A549 (cell line): ENCODE measurements around the gene SCUBE1. TPM values are rescaled to one million over a fixed set of nuclear protein-coding genes. Genes with fewer than 3 reads are reported as not detected.

Experiments used
- ATAC-seq, 2 experiments: fragments of 200-7000 bp in 1 of 2; fragments of >200 bp in 1 of 2; cut with Nextera tagmentation in 1 of 2; cut with Tn5 transposase in 1 of 2; 3 replicates each; pipeline versions ENCODE4 v1.8.0 to v1.9.1; 2018 to 2020; ENCODE audit warnings: mild to moderate bottlenecking in 1 of 2, moderate library complexity in 1 of 2
- CTCF ChIA-PET: fragments of 300-600 bp; sonication (Branson Sonifier 250); formaldehyde crosslinking; extraction: SDS; loops from one replicate; lab custom pipeline; 2021; ENCODE audit warnings: antibody characterized with exemption, inconsistent platforms; lab: Yijun Ruan, JAX
- POLR2A ChIA-PET: fragments of 350-600 bp; formaldehyde crosslinking; extraction: SDS; loops from one replicate; lab custom pipeline; 2021; ENCODE audit warnings: antibody characterized with exemption, inconsistent platforms; lab: Yijun Ruan, JAX
- DNase-seq, 2 experiments: peaks; one replicate each; pipeline versions ENCODE4 v3.0.0 to v3.0.0-alpha.2; 2011 to 2016; ENCODE audit warnings: low read depth in 1 of 2, low spot score in 1 of 2
- FAIRE-seq: peaks from 2 replicates; lab custom pipeline; 2011; peaks lifted over from hg19 to GRCh38; lab: Jason Lieb, UNC
- H3K27ac ChIP-seq, 2 experiments: fragments of >200 bp; sonication (Bioruptor Twin); formaldehyde crosslinking; 3 replicates each; pipeline ENCODE4 v1.5.1; 2016 to 2017
- H3K4me1 ChIP-seq: fragments of >200 bp; sonication (Bioruptor Twin); formaldehyde crosslinking; 3 replicates; pipeline ENCODE4 v1.6.1; 2016
- H3K4me2 ChIP-seq: fragments of >200 bp; sonication (Bioruptor Twin); formaldehyde crosslinking; 3 replicates; pipeline ENCODE4 v1.6.1; 2016
- H3K4me3 ChIP-seq: fragments of >200 bp; sonication (Bioruptor Twin); formaldehyde crosslinking; 3 replicates; pipeline ENCODE4 v1.5.1; 2016
- H3K9me3 ChIP-seq: fragments of >200 bp; sonication (Bioruptor Twin); formaldehyde crosslinking; 3 replicates; pipeline ENCODE4 v1.6.1; 2016
- BCL3 ChIP-seq: fragments of >200 bp; sonication (Bioruptor Twin); formaldehyde crosslinking; IDR thresholded peaks from 3 replicates; pipeline ENCODE4 v1.6.1; 2016
- CBX2 ChIP-seq: fragments of 200-600 bp; sonication (generic); IDR thresholded peaks from 2 replicates; pipeline ENCODE4 v1.6.1; 2016; ENCODE audit warnings: low read depth, mild to moderate bottlenecking, borderline replicate concordance
- CEBPB ChIP-seq, 2 experiments: fragments of >200 bp in 1 of 2; sonication (Bioruptor Twin) in 1 of 2; formaldehyde crosslinking in 1 of 2; IDR thresholded peaks; 2 replicates each; pipeline ENCODE4 v1.6.1; 2012 to 2016
- CHD4 ChIP-seq: fragments of 200-600 bp; sonication (generic); IDR thresholded peaks from 2 replicates; pipeline ENCODE4 v1.6.1; 2016; ENCODE audit warnings: antibody characterized with exemption, mild to moderate bottlenecking, borderline replicate concordance
- EP300 ChIP-seq, 2 experiments: fragments of >200 bp; sonication (Bioruptor Twin); formaldehyde crosslinking; IDR thresholded peaks; 2 replicates in 1 of 2; 3 replicates in 1 of 2; pipeline ENCODE4 v1.6.1; 2016 to 2017
- HDAC2 ChIP-seq: fragments of 200-600 bp; sonication (generic); IDR thresholded peaks from 2 replicates; pipeline ENCODE4 v1.6.1; 2016
- HOXB13 ChIP-seq: fragments of 250-450 bp; sonication (Bioruptor Pico); IDR thresholded peaks from 2 replicates; pipeline ENCODE4 v1.5.0; 2020; ENCODE audit warnings: low read depth, mild to moderate bottlenecking, moderate library complexity
- MYC ChIP-seq: IDR thresholded peaks from 2 replicates; pipeline ENCODE4 v1.6.1; 2012; ENCODE audit warnings: mild to moderate bottlenecking, inconsistent platforms, low read length, improper control_type of control experiment, borderline replicate concordance
- NFE2L2 ChIP-seq: fragments of 150-350 bp; conservative IDR thresholded peaks from 2 replicates; pipeline ENCODE4 v1.6.1; 2014; ENCODE audit warnings: low read length
- NR3C1 ChIP-seq: fragments of >200 bp; sonication (Bioruptor Twin); formaldehyde crosslinking; IDR thresholded peaks from 3 replicates; pipeline ENCODE4 v1.6.1; 2017
- PBX3 ChIP-seq: IDR thresholded peaks from 2 replicates; pipeline ENCODE4 v1.6.1; 2012
- POLR2A ChIP-seq: IDR thresholded peaks from 2 replicates; pipeline ENCODE4 v1.6.1; 2012; ENCODE audit warnings: mild to moderate bottlenecking, low read length
- POLR2AphosphoS2 ChIP-seq: conservative IDR thresholded peaks from 2 replicates; pipeline ENCODE4 v1.6.1; 2012; ENCODE audit warnings: low read length, improper control_type of control experiment, inconsistent platforms
- RCOR1 ChIP-seq: fragments of 150-350 bp; IDR thresholded peaks from 2 replicates; pipeline ENCODE4 v1.6.1; 2014; ENCODE audit warnings: antibody characterized with exemption, low read length, low read depth
- USF2 ChIP-seq: fragments of 450-650 bp; IDR thresholded peaks from 2 replicates; pipeline ENCODE4 v1.6.1; 2014; ENCODE audit warnings: antibody characterized with exemption
- ZFP36 ChIP-seq: fragments of 450-650 bp; IDR thresholded peaks from 2 replicates; pipeline ENCODE4 v1.6.1; 2014; ENCODE audit warnings: borderline replicate concordance; ENCODE audit not compliant: partially characterized antibody
- ZSCAN20 ChIP-seq: fragments of 250-450 bp; sonication (Bioruptor Pico); IDR thresholded peaks from 2 replicates; pipeline ENCODE4 v1.8.0; 2022; ENCODE audit warnings: mild to moderate bottlenecking, moderate library complexity
- WGBS: methylation state at CpG from one replicate; pipeline ENCODE4 v1.1.6; 2017; ENCODE audit errors: missing lambda C conversion rate; 5-methylcytosine and 5-hydroxymethylcytosine counted together
- polyA plus RNA-seq, 4 experiments: library from polyadenylated mRNA; depleted of rRNA in 3 of 4; stranded (reverse); fragments of >200 nt; fragmentation: RNase III in 1 of 4; extraction: RNeasy Plus Mini Kit Qiagen cat#74134 plus additional on column Dnase treatment in 1 of 4; gene quantifications; 2 replicates in 3 of 4; 3 replicates in 1 of 4; pipeline ENCODE4 v1.2.3, GENCODE V29; 2011 to 2017
- TF ChIP-seq, protein P1 (sequence below): fragments of >200 bp; sonication (Bioruptor Twin); formaldehyde crosslinking; IDR thresholded peaks from 3 replicates; pipeline ENCODE4 v1.5.1; 2016
- TF ChIP-seq, protein P2 (sequence below): fragments of 150-350 bp; IDR thresholded peaks from 2 replicates; pipeline ENCODE4 v1.6.1; 2014; ENCODE audit warnings: low read depth, mild to moderate bottlenecking, low read length
- TF ChIP-seq, protein P3 (sequence below): fragments of 250-450 bp; sonication (Bioruptor Pico); IDR thresholded peaks from 2 replicates; pipeline ENCODE4 v1.5.0; 2021; ENCODE audit warnings: mild to moderate bottlenecking, moderate library complexity, borderline replicate concordance

SCUBE1 gene
- polyA plus RNA-seq, 2 of the 4 experiments (the other 2 are of a cell fraction) = 0.01 to 0.12 TPM

DNA sequence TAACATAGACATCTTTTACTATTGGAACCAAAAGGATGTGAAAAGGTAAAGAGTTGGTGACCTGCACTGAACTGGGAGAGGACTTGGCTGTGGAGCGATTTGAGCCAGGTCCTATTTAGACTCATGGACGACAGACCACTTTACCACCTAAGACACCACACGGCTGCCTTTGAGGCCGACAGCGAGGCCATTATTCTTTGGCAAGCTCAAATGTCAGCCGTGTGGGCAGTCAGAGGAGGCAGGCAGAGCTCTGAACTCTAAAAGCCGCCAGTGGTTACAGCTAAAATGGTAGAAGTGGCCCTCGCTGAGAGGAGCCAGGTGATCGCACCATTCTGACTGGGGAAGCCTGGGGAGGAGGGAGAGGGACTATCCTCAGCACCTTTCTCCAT is 50.5 kb downstream of the SCUBE1 start:
- TF ChIP-seq RCOR1 (no peak), BCL3 (no peak), HOXB13 (no peak), PBX3 (no peak), POLR2A (no peak)
- ChIA-PET POLR2A (no interaction called here), CTCF (interaction anchor here (0.6 to 3.4 kb wide), 5 partner anchors 11 to 535 kb away, joined by 3 to 18 read pairs (median 4); no protein-coding TSS in a partner anchor)
- ATAC-seq (no peak), DNase-seq (no peak), FAIRE-seq (no peak)
- Histone ChIP-seq H3K4me1 (peaks cover 15% of the 10 kb centered on the region), H3K4me2 (no peak overlapping the region), H3K27ac (no peak overlapping the region), H3K4me3 (no peak overlapping the region), H3K9me3 (no peaks in the 10 kb centered on the region)
- 87% methylated on average over 7 of the region's 9 CpGs for WGBS

DNA sequence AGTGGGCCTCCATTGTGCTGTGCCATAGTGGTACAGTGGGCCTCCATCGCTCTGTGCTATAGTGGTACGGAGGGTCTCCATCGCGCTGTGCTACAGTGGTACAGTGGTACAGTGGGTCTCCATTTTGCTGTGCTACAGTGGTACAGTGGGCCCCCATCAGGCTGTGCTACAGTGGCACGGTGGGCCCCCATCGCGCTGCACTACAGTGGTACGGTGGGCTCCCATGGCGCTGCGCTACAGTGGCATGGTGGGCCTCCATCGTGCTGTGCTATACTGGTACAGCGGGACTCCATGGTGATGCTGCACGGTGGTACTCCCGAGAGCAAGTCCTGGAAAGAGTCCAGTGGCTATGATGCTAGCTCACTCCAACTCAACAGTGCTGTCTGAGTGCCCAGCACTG is 51.8 kb downstream of the SCUBE1 start:
- ATAC-seq (no peak), DNase-seq (no peak), FAIRE-seq (no peak)
- Histone ChIP-seq H3K4me1 (peaks cover 15% of the 10 kb centered on the region), H3K4me2 (no peak overlapping the region), H3K27ac (no peak overlapping the region), H3K9me3 (no peaks in the 10 kb centered on the region), H3K4me3 (no peak overlapping the region)
- ChIA-PET CTCF (interaction anchor here (1.9 to 3.4 kb wide), 3 partner anchors 12 to 97 kb away, joined by 4 to 18 read pairs (median 5); no protein-coding TSS in a partner anchor), POLR2A (no interaction called here)
- 80% methylated on average over 1 of the region's 14 CpGs for WGBS
- TF ChIP-seq MYC (no peak), NR3C1 (no peak), CEBPB (IDR thresholded peaks at IDR 0.05) (no peak), ZSCAN20 (CRISPR knock-in tag) (no peak), HDAC2 (no peak)

- H3K4me3 ChIP-seq = no peak overlapping the region
- POLR2A ChIA-PET = no interaction called here
- no peak overlapping the region for H3K4me2 ChIP-seq
- WGBS = 88% methylated on average over 4 of the region's 10 CpGs
- no peak for FAIRE-seq
- no peak for ATAC-seq
- DNase-seq = no peak
- TF ChIP-seq ZFP36 (no peak), NR3C1 (no peak), ZSCAN20 (CRISPR knock-in tag) (no peak), HDAC2 (no peak), CBX2 (no peak), USF2 (no peak)
- TF ChIP-seq, all 56 proteins: peak for 0
- Histone ChIP-seq H3K27ac (no peak overlapping the region), H3K9me3 (no peaks in the 10 kb centered on the region), H3K4me1 (peaks cover 15% of the 10 kb centered on the region)
- CTCF ChIA-PET = interaction anchor here (2.1 to 4.1 kb wide), 2 partner anchors 56 to 96 kb away, joined by 5 to 13 read pairs; no protein-coding TSS in a partner anchor
Measured at GRCh38 chr22:43289976-43290721, 53.0 kb downstream of the SCUBE1 start.

DNA sequence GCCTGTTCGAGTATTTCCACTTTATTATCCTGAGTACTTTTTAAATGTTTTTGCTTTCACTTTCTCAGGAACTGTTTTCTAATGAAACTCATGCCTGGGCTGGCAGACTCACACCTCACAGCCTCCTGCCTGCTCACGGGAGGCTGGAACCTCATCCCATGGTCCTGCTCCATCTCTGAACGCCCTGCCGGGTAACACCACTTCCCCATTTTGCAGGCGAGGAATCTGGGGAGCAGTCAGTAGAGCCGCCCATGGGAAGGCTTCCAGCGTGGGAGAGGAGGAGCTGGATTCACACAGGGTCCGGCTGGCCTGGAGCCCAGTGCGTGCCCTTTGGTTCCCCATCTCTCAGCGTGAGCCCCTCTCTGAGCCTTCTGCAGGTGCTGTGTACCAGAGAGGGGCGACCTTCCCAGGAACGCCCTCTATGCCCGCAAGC is 53.6 kb downstream of the SCUBE1 start:
- FAIRE-seq = no peak
- no peak overlapping the region for H3K4me2 ChIP-seq
- H3K27ac ChIP-seq = no peak overlapping the region
- ChIA-PET POLR2A (no interaction called here), CTCF (interaction anchor here (2.1 to 4.1 kb wide), 2 partner anchors 57 to 97 kb away, joined by 5 to 13 read pairs; no protein-coding TSS in a partner anchor)
- no peak for DNase-seq
- 81% methylated on average over 7 of the region's 13 CpGs for WGBS
- H3K4me3 ChIP-seq = no peak overlapping the region
- no peaks in the 10 kb centered on the region for H3K9me3 ChIP-seq
- ATAC-seq = no peak
- H3K4me1 ChIP-seq = peaks cover 15% of the 10 kb centered on the region
- no peak for TF ChIP-seq EP300 (IDR thresholded peaks at IDR 0.05)
- no peak for TF ChIP-seq NFE2L2
- no peak for TF ChIP-seq CHD4
- TF ChIP-seq, protein P1, sequence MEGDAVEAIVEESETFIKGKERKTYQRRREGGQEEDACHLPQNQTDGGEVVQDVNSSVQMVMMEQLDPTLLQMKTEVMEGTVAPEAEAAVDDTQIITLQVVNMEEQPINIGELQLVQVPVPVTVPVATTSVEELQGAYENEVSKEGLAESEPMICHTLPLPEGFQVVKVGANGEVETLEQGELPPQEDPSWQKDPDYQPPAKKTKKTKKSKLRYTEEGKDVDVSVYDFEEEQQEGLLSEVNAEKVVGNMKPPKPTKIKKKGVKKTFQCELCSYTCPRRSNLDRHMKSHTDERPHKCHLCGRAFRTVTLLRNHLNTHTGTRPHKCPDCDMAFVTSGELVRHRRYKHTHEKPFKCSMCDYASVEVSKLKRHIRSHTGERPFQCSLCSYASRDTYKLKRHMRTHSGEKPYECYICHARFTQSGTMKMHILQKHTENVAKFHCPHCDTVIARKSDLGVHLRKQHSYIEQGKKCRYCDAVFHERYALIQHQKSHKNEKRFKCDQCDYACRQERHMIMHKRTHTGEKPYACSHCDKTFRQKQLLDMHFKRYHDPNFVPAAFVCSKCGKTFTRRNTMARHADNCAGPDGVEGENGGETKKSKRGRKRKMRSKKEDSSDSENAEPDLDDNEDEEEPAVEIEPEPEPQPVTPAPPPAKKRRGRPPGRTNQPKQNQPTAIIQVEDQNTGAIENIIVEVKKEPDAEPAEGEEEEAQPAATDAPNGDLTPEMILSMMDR = no peak
- TF ChIP-seq, protein P2, sequence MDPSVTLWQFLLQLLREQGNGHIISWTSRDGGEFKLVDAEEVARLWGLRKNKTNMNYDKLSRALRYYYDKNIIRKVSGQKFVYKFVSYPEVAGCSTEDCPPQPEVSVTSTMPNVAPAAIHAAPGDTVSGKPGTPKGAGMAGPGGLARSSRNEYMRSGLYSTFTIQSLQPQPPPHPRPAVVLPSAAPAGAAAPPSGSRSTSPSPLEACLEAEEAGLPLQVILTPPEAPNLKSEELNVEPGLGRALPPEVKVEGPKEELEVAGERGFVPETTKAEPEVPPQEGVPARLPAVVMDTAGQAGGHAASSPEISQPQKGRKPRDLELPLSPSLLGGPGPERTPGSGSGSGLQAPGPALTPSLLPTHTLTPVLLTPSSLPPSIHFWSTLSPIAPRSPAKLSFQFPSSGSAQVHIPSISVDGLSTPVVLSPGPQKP = no peak
- no peak for TF ChIP-seq CBX2
- TF ChIP-seq POLR2AphosphoS2 = no peak
- TF ChIP-seq ZSCAN20 (CRISPR knock-in tag) = no peak
- no peak for TF ChIP-seq POLR2A
- TF ChIP-seq, protein P3, sequence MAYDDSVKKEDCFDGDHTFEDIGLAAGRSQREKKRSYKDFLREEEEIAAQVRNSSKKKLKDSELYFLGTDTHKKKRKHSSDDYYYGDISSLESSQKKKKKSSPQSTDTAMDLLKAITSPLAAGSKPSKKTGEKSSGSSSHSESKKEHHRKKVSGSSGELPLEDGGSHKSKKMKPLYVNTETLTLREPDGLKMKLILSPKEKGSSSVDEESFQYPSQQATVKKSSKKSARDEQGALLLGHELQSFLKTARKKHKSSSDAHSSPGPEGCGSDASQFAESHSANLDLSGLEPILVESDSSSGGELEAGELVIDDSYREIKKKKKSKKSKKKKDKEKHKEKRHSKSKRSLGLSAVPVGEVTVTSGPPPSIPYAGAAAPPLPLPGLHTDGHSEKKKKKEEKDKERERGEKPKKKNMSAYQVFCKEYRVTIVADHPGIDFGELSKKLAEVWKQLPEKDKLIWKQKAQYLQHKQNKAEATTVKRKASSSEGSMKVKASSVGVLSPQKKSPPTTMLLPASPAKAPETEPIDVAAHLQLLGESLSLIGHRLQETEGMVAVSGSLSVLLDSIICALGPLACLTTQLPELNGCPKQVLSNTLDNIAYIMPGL (CRISPR knock-in tag) = no peak
- no peak for TF ChIP-seq ZFP36
